ENCODE measurements around the gene IMMP1L.

IMMP1L gene

DNA sequence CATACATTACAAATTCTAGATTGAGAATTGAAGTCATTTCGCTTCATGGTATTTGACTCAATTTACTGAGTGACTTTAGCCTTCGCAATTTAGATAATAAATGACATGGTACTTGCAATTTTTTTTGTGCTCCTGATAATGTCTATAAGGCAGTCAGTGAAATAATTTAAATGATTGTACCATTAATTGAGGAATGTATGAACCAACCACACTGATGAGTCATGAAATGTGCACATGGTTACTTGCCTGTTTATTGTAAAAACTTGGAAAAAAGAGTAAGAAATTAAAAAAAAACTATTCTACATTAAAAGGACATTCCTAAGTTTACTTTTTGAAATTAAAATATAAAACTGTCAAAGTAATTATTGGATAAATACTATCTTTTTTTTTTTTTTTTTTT is 96.5 kb downstream of the IMMP1L start:
- no peak overlapping the region for H3K4me3 ChIP-seq (ENCODE audit: low read depth, low read length)
- TF ChIP-seq, protein P1, sequence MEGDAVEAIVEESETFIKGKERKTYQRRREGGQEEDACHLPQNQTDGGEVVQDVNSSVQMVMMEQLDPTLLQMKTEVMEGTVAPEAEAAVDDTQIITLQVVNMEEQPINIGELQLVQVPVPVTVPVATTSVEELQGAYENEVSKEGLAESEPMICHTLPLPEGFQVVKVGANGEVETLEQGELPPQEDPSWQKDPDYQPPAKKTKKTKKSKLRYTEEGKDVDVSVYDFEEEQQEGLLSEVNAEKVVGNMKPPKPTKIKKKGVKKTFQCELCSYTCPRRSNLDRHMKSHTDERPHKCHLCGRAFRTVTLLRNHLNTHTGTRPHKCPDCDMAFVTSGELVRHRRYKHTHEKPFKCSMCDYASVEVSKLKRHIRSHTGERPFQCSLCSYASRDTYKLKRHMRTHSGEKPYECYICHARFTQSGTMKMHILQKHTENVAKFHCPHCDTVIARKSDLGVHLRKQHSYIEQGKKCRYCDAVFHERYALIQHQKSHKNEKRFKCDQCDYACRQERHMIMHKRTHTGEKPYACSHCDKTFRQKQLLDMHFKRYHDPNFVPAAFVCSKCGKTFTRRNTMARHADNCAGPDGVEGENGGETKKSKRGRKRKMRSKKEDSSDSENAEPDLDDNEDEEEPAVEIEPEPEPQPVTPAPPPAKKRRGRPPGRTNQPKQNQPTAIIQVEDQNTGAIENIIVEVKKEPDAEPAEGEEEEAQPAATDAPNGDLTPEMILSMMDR (IDR thresholded peaks at IDR 0.05; ENCODE audit: borderline replicate concordance, insufficient read depth, low read depth, low read length) = no peak

DNA sequence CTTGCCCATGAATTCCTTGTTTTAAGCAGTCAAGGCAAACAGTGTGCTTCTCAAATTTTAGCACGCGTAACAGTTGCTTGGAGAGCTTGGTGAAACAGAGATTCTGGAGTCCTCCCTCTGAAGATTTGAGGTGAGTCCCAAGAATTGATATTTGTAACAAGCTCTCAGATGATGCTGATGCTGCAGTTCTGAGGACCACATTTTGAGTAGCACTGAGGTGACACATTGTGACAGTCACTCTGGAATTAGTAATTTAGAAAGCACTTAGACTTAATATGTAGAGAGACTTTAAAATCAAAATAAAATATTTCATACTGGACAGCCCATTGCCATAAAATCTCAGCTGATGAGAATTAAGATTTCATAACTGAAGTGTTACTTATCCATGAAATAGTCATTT is 101.2 kb downstream of the IMMP1L start:
- no peak overlapping the region for H3K4me3 ChIP-seq (ENCODE audit: low read depth, low read length)
- TF ChIP-seq, protein P1 (IDR thresholded peaks at IDR 0.05; ENCODE audit: borderline replicate concordance, insufficient read depth, low read depth, low read length) = no peak

DNA sequence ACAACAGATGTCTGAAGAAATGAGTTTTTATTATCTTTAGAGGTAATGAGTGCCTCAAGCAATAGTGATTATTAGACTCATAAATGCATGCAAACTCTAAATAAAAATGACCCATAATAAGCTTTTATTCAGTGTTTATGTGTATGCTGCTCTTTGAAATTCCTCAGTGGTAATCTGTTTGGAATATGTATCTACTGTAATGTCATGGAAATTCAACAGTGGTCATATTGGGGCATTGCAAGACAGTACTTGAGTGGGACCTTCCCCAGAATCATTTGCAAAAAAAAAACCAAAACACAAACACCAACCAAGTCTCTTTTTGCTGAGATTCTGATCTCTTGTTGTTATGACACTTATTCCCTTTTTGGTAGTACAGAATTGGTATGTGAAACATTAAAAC is 104.8 kb downstream of the IMMP1L start:
- TF ChIP-seq, protein P1 (IDR thresholded peaks at IDR 0.05; ENCODE audit: borderline replicate concordance, insufficient read depth, low read depth, low read length) = no peak
- H3K4me3 ChIP-seq (ENCODE audit: low read depth, low read length) = no peak overlapping the region

DNA sequence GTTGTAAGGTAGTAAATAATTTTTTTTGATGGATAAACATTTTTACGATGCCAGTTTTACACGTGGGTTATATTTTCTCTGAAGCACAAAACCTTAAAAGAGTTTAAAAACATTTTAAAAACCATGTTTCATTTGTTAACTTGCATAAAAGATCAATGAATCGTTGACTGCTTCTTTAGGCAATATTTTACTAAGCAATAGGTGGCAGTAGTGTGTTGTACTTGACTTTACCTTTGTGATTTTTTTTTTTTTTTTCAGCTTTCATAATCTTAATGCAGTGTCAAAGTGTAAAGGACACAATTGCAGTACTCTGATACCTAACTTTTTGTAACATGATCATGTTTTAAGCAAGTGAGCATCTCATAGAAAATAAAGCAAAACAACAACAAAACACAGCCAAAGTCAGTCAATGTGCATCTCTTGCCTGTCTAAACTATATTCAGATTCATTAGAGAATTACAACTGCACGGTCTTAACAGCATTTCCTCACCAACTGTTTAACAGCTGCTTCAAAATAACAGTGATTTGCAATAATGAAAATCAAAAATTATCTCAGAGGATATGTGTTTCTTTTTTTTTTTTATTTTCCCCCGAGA is 112.1 kb downstream of the IMMP1L start:
- TF ChIP-seq, protein P1 (IDR thresholded peaks at IDR 0.05; ENCODE audit: borderline replicate concordance, insufficient read depth, low read depth, low read length) = peak; percentile 21; the same call in 1 of the 2 replicates
- H3K4me3 ChIP-seq (ENCODE audit: low read depth, low read length) = no peak overlapping the region

DNA sequence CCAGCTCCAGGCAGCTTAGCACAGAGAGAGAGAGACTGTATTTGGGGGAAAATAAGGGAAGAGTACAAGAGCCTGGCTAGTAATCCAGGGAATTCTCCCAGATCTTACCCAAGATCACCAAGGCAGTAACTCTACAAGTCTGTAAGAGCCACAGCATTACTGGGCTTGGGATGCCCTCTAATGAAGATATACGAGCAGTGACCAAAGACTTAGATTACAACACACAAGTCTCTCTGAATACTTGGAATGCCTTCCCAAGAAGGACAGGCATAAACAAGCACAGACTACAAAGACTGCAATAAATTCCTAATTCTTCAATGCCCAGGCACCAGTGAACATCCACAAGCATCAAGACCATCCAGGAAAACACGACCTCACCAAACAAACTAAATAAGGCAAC is 122.0 kb downstream of the IMMP1L start:
- no peak overlapping the region for H3K4me3 ChIP-seq (ENCODE audit: low read depth, low read length)
- TF ChIP-seq, protein P1 (IDR thresholded peaks at IDR 0.05; ENCODE audit: borderline replicate concordance, insufficient read depth, low read depth, low read length) = no peak

DNA sequence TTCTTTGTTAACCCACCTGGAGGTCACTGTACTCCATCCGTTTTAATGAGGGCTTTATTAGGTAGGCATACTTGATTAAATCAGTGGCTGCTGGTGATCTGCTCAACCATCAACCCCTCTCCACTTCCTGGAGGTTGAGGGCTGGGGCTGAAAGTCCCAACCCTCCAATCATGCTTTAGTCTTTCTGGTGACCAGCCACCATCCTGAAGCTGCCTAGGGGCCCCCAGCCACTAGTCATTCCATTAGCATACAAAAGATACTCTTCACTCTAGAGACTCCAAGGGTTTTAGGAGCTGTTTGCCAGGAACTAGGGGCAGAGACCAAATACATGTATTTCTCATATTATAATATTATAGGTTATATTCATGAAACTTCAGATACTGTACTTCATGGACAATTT is 126.3 kb downstream of the IMMP1L start:
- H3K4me3 ChIP-seq (ENCODE audit: low read depth, low read length) = no peak overlapping the region
- TF ChIP-seq, protein P1 (IDR thresholded peaks at IDR 0.05; ENCODE audit: borderline replicate concordance, insufficient read depth, low read depth, low read length) = no peak

All from GM12875 (cell line).